ENCODE data around the gene CIITA.
"Not testable (repeated sequence)": the region's sequence is repeated elsewhere in the genome, so short reads cannot be mapped to it uniquely, and the experiment has no call there.

The CIITA gene

GRCh38 chr16:10934325-10935107 is 57.5 kb downstream of the CIITA start:
- no peak for DNase-seq (ENCODE audit: low spot score)

- no peak for DNase-seq (ENCODE audit: low spot score)
Observed at GRCh38 chr16:10935226-10935915, 58.4 kb downstream of the CIITA start.

- no peak for DNase-seq (ENCODE audit: low spot score)
Observed at GRCh38 chr16:10936272-10936984, 59.4 kb downstream of the CIITA start.

GRCh38 chr16:10937068-10937859 is 60.3 kb downstream of the CIITA start:
- DNase-seq (ENCODE audit: low spot score), result no peak

GRCh38 chr16:10938321-10938720 is 61.3 kb downstream of the CIITA start:
- DNase-seq (ENCODE audit: low spot score), result no peak

GRCh38 chr16:10938796-10939648 is 62.0 kb downstream of the CIITA start:
- DNase-seq (ENCODE audit: low spot score), result no peak

GRCh38 chr16:10939649-10940234 is 62.7 kb downstream of the CIITA start:
- DNase-seq (ENCODE audit: low spot score), result no peak

- DNase-seq (ENCODE audit: low spot score), result no peak
Observed at GRCh38 chr16:10940501-10941079, 63.6 kb downstream of the CIITA start.

- DNase-seq (ENCODE audit: low spot score), result peak; percentile 30
Observed at GRCh38 chr16:10941127-10941933, 64.3 kb downstream of the CIITA start.

- DNase-seq (ENCODE audit: low spot score), result not testable (repeated sequence)
Observed at GRCh38 chr16:10941935-10942351, 64.9 kb downstream of the CIITA start.

GRCh38 chr16:10942352-10943063 is 65.5 kb downstream of the CIITA start, which contains the start of gene DEXI:
Gene DEXI (minus strand): TSS chr16:10942468. CDS start chr16:10942005, 463 bp downstream.
- peak; percentile 92 for DNase-seq (ENCODE audit: low spot score)

- no peak for DNase-seq (ENCODE audit: low spot score)
Observed at GRCh38 chr16:10943064-10943353, 66.0 kb downstream of the CIITA start.

- peak; percentile 97 for DNase-seq (ENCODE audit: low spot score)
Observed at GRCh38 chr16:10944249-10945064, 67.5 kb downstream of the CIITA start, which contains the start of gene CLEC16A. Gene CLEC16A (plus strand): TSS chr16:10944564. CDS start chr16:10944718, 154 bp downstream.

GRCh38 chr16:10945065-10945787 is 68.2 kb downstream of the CIITA start:
- DNase-seq (ENCODE audit: low spot score), result no peak

GRCh38 chr16:10946308-10946707 is 69.3 kb downstream of the CIITA start:
- peak; percentile 46 for DNase-seq (ENCODE audit: low spot score)

GRCh38 chr16:10947211-10947787 is 70.3 kb downstream of the CIITA start:
- DNase-seq (ENCODE audit: low spot score), result no peak

Measured in kidney tubule cell (primary cell).